ENCODE results near the gene ARHGEF17.

The ARHGEF17 gene

GRCh38 chr11:73356979-73357860 is 49.1 kb downstream of the ARHGEF17 start (continued):
- TF ChIP-seq CSRNP3 (CRISPR knock-in tag; IDR thresholded peaks at IDR 0.05) = no peak
- no peak for TF ChIP-seq TOX (CRISPR knock-in tag; IDR thresholded peaks at IDR 0.05; ENCODE audit: borderline replicate concordance)
- TF ChIP-seq, protein P1, sequence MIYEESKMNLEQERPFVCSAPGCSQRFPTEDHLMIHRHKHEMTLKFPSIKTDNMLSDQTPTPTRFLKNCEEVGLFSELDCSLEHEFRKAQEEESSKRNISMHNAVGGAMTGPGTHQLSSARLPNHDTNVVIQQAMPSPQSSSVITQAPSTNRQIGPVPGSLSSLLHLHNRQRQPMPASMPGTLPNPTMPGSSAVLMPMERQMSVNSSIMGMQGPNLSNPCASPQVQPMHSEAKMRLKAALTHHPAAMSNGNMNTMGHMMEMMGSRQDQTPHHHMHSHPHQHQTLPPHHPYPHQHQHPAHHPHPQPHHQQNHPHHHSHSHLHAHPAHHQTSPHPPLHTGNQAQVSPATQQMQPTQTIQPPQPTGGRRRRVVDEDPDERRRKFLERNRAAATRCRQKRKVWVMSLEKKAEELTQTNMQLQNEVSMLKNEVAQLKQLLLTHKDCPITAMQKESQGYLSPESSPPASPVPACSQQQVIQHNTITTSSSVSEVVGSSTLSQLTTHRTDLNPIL (CRISPR knock-in tag; IDR thresholded peaks at IDR 0.05; ENCODE audit: low read depth) = no peak
- no peak for TF ChIP-seq ARNTL (CRISPR knock-in tag; IDR thresholded peaks at IDR 0.05; ENCODE audit: borderline replicate concordance, low read depth)
- TF ChIP-seq ESRRG (CRISPR knock-in tag; IDR thresholded peaks at IDR 0.05) = no peak
- TF ChIP-seq POU6F1 (CRISPR knock-in tag; IDR thresholded peaks at IDR 0.05; ENCODE audit: borderline replicate concordance, low read depth) = no peak
- no peak for TF ChIP-seq RARB (CRISPR knock-in tag; IDR thresholded peaks at IDR 0.05)
- TF ChIP-seq ZNF565 (CRISPR knock-in tag; conservative IDR thresholded peaks at IDR 0.05; ENCODE audit: low read depth) = no peak
- TF ChIP-seq BACH2 (CRISPR knock-in tag; IDR thresholded peaks at IDR 0.05; ENCODE audit: borderline replicate concordance) = no peak

- no peak for TF ChIP-seq OSR1 (CRISPR knock-in tag; IDR thresholded peaks at IDR 0.05)
- no peak for TF ChIP-seq CSRNP3 (CRISPR knock-in tag; IDR thresholded peaks at IDR 0.05)
- TF ChIP-seq, protein P2, sequence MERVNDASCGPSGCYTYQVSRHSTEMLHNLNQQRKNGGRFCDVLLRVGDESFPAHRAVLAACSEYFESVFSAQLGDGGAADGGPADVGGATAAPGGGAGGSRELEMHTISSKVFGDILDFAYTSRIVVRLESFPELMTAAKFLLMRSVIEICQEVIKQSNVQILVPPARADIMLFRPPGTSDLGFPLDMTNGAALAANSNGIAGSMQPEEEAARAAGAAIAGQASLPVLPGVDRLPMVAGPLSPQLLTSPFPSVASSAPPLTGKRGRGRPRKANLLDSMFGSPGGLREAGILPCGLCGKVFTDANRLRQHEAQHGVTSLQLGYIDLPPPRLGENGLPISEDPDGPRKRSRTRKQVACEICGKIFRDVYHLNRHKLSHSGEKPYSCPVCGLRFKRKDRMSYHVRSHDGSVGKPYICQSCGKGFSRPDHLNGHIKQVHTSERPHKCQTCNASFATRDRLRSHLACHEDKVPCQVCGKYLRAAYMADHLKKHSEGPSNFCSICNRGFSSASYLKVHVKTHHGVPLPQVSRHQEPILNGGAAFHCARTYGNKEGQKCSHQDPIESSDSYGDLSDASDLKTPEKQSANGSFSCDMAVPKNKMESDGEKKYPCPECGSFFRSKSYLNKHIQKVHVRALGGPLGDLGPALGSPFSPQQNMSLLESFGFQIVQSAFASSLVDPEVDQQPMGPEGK (CRISPR knock-in tag; IDR thresholded peaks at IDR 0.05; ENCODE audit: borderline replicate concordance) = no peak
- no peak for TF ChIP-seq ARNTL (CRISPR knock-in tag; IDR thresholded peaks at IDR 0.05; ENCODE audit: borderline replicate concordance, low read depth)
These were observed 50.0 kb downstream of the ARHGEF17 start for GRCh38 chr11:73358071-73358470.

DNA sequence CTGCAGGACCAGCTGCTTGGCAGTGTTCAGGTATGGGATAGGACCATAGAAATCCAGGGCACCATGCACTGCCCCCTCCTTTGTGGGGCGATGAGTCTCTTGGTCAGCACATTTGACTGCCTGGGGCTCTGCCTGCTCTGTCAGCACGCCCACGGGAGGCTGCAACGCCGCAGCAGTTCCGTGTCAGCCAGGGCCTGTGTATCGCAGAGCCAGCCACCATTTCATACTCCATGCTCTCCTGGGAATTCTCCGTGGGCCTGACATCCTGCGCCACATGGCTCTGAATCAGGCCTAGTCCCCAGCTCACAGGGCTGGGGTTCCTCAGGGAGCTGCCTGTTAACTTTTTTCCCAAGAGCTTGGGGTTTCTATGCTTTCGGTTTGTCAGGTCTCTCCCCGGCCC is 51.3 kb downstream of the ARHGEF17 start:
- ATAC-seq = no peak
- no peak for TF ChIP-seq ZFP3 (CRISPR knock-in tag; IDR thresholded peaks at IDR 0.05)
- no peak for TF ChIP-seq ZNF70 (CRISPR knock-in tag; IDR thresholded peaks at IDR 0.05)
- no peak for TF ChIP-seq PPARA (CRISPR knock-in tag; IDR thresholded peaks at IDR 0.05; ENCODE audit: borderline replicate concordance)
- TF ChIP-seq ARNTL (CRISPR knock-in tag; IDR thresholded peaks at IDR 0.05; ENCODE audit: borderline replicate concordance, low read depth) = no peak

More at GRCh38 chr11:73358071-73358470, 50.0 kb downstream of the ARHGEF17 start:
- ATAC-seq = no peak

- TF ChIP-seq ARNTL (CRISPR knock-in tag; IDR thresholded peaks at IDR 0.05; ENCODE audit: borderline replicate concordance, low read depth) = no peak
- no peak for TF ChIP-seq ZFP3 (CRISPR knock-in tag; IDR thresholded peaks at IDR 0.05)
- TF ChIP-seq, protein P2 (CRISPR knock-in tag; IDR thresholded peaks at IDR 0.05; ENCODE audit: borderline replicate concordance) = no peak
- TF ChIP-seq TCF4 (CRISPR knock-in tag; IDR thresholded peaks at IDR 0.05; ENCODE audit: borderline replicate concordance) = no peak
- no peak for TF ChIP-seq TOX (CRISPR knock-in tag; IDR thresholded peaks at IDR 0.05; ENCODE audit: borderline replicate concordance)
- TF ChIP-seq ZNF70 (CRISPR knock-in tag; IDR thresholded peaks at IDR 0.05) = no peak
- no peak for TF ChIP-seq ESRRG (CRISPR knock-in tag; IDR thresholded peaks at IDR 0.05)
- no peak for TF ChIP-seq ZFP30 (CRISPR knock-in tag; IDR thresholded peaks at IDR 0.05)
- no peak for TF ChIP-seq ISL1 (CRISPR knock-in tag; IDR thresholded peaks at IDR 0.05)
- no peak for TF ChIP-seq GLIS3 (CRISPR knock-in tag; IDR thresholded peaks at IDR 0.05)
- no peak for TF ChIP-seq ZC3H10 (CRISPR knock-in tag; IDR thresholded peaks at IDR 0.05)
- ATAC-seq = peak; percentile 63
These were observed 52.1 kb downstream of the ARHGEF17 start for GRCh38 chr11:73359930-73360742.

All from SK-N-SH treated with all-trans-retinoic acid at 6 μM for 48 hours (cell line).